ENCODE measurements around the gene MYL1.

Gene MYL1

DNA sequence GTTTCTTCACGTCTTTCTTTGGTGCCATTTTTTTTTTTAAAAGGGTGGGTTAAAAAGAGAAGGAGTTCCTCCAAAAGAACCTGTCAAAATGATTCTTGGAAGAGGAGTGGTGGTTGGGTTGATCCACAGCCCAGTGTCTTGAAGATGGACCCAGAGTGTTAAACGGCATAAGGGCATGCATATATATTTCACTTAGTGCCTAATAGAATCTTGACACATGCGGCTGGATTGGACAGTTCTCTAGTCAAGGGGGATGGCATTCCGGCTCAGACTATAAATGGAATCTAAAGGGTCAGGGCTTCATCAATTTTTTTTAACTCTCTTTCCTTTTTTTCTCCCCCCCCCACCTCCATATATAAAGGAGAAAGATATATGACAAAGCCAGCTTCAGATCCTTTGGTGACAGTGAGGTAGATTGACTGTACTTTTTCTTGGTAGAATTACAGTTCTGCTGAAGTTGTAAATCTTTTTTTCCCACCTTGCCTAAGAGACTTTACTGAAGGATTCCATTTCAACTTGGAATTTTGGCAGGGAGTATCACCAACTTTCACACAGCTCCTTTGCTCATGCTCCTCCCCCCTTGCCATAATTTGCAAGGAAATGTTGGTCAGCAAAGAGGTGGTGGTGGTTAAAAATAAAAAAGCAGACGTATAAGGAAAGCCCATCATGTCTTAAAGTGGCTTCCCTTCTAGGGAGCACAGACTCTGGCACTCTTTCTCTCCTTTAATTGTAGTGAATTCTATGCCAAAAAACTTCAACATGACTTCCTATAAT lies at the start of gene MYL1:
MYL1 (minus strand) TSS at position 160 of the 774 bp plus-strand sequence; CDS start at position 28, 132 bp downstream.
- Histone ChIP-seq H4K20me1 (ENCODE audit: low read depth, low read length) (no peaks in the 10 kb centered on the region), H3K4me2 (ENCODE audit: low read depth, low read length, poor library complexity, severe bottlenecking) (no peak within 1 kb of the TSS), H2AFZ (ENCODE audit: low read depth, low read length, severe bottlenecking) (no peak within 1 kb of the TSS), H3K79me2 (ENCODE audit: insufficient read depth, low read length) (no peaks in the 10 kb centered on the region), H3K27ac (ENCODE audit: low read depth, low read length) (no peak within 1 kb of the TSS), H3K9me3 (ENCODE audit: insufficient read depth, low read length) (no peaks in the 10 kb centered on the region), H3K36me3 (ENCODE audit: low read length) (no peaks in the 10 kb centered on the region), H3K9ac (ENCODE audit: low read length) (no peak within 1 kb of the TSS), H3K4me3 (ENCODE audit: insufficient read depth, low read length, poor library complexity, severe bottlenecking) (no peak within 1 kb of the TSS), H3F3A (ENCODE audit: insufficient read depth) (no peaks in the 10 kb centered on the region), H3K9me2 (replicated peaks; ENCODE audit: insufficient read depth, low read length) (no peaks in the 10 kb centered on the region), H3K27me3 (ENCODE audit: low read length) (no peaks in the 10 kb centered on the region)
- TF ChIP-seq EZH2phosphoT487 (conservative IDR thresholded peaks at IDR 0.05; ENCODE audit: low read length) (no peak), CTCF (IDR thresholded peaks at IDR 0.05; ENCODE audit: insufficient read depth, low read length, poor library complexity, severe bottlenecking) (no peak)

DNA sequence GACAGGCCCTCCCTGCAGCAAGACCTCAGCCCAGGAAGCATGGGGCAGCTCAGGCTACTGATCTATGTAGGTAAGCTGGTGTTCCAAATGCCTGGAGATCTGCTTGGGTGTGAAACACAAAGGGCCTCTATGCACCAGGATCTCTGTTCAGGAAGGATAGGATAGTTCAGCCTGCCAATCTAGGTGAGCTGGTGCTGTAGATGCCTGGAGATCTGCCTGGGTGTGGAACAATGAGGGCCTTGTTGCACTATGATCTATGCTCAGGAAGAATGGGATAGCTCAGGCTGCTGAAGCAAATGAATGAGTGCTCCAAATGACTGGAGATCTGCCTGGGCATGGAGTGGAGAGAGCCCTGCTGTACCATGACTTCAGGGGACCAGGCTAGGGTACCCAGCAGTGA lies 48.9 kb upstream of the MYL1 start:
- Histone ChIP-seq H3K36me3 (ENCODE audit: low read length) (no peaks in the 10 kb centered on the region), H3K27me3 (ENCODE audit: low read length) (no peaks in the 10 kb centered on the region), H4K20me1 (ENCODE audit: low read depth, low read length) (no peaks in the 10 kb centered on the region; the same call in 1 of the 2 replicates), H3K4me2 (ENCODE audit: low read depth, low read length, poor library complexity, severe bottlenecking) (no peak overlapping the region), H3K79me2 (ENCODE audit: insufficient read depth, low read length) (no peaks in the 10 kb centered on the region), H3K9me2 (replicated peaks; ENCODE audit: insufficient read depth, low read length) (no peaks in the 10 kb centered on the region), H3F3A (ENCODE audit: insufficient read depth) (no peaks in the 10 kb centered on the region), H2AFZ (ENCODE audit: low read depth, low read length, severe bottlenecking) (no peak overlapping the region), H3K27ac (ENCODE audit: low read depth, low read length) (no peak overlapping the region), H3K4me3 (ENCODE audit: insufficient read depth, low read length, poor library complexity, severe bottlenecking) (no peak overlapping the region), H3K9ac (ENCODE audit: low read length) (no peak overlapping the region), H3K9me3 (ENCODE audit: insufficient read depth, low read length) (no peaks in the 10 kb centered on the region)
- TF ChIP-seq EZH2phosphoT487 (conservative IDR thresholded peaks at IDR 0.05; ENCODE audit: low read length) (no peak), CTCF (IDR thresholded peaks at IDR 0.05; ENCODE audit: insufficient read depth, low read length, poor library complexity, severe bottlenecking) (no peak)

DNA sequence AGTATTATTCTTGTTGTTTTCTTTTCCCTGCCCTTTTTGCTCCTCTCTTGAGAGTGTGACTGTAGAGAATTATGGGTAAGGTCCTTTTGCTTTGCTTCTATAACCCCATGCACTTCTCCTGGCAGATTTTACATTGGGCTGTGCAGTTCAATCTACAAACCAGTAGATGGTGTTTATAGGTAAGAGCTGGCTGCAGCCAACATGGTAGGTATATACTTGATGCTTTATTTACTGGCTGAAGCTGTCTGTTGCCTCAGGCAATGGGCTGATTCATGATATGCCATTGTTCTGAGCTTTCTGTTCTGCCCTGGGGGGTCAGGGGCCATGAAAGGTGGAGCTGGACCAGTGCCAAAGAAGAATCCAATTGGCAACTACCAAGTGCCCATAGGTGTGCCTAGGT lies 48.3 kb upstream of the MYL1 start:
- H3K4me2 ChIP-seq (ENCODE audit: low read depth, low read length, poor library complexity, severe bottlenecking), result no peak overlapping the region
- no peak overlapping the region for H3K9ac ChIP-seq (ENCODE audit: low read length)
- no peaks in the 10 kb centered on the region for H3K36me3 ChIP-seq (ENCODE audit: low read length)
- H3K27me3 ChIP-seq (ENCODE audit: low read length), result no peaks in the 10 kb centered on the region
- H3K9me3 ChIP-seq (ENCODE audit: insufficient read depth, low read length), result no peaks in the 10 kb centered on the region
- H3F3A ChIP-seq (ENCODE audit: insufficient read depth), result no peaks in the 10 kb centered on the region
- no peak overlapping the region for H3K27ac ChIP-seq (ENCODE audit: low read depth, low read length)
- H4K20me1 ChIP-seq (ENCODE audit: low read depth, low read length), result no peaks in the 10 kb centered on the region; the same call in 1 of the 2 replicates
- no peaks in the 10 kb centered on the region for H3K79me2 ChIP-seq (ENCODE audit: insufficient read depth, low read length)
- H3K9me2 ChIP-seq (replicated peaks; ENCODE audit: insufficient read depth, low read length), result no peaks in the 10 kb centered on the region
- H2AFZ ChIP-seq (ENCODE audit: low read depth, low read length, severe bottlenecking), result no peak overlapping the region
- TF ChIP-seq EZH2phosphoT487 (conservative IDR thresholded peaks at IDR 0.05; ENCODE audit: low read length) (no peak), CTCF (IDR thresholded peaks at IDR 0.05; ENCODE audit: insufficient read depth, low read length, poor library complexity, severe bottlenecking) (no peak)
- H3K4me3 ChIP-seq (ENCODE audit: insufficient read depth, low read length, poor library complexity, severe bottlenecking), result no peak overlapping the region
